Activated CD4-positive, alpha-beta memory T cell treated with anti-CD3 and anti-CD28 coated beads for 36 hours (primary cell): ENCODE results near the gene MRPL3. TPM values are rescaled to one million over a fixed set of nuclear protein-coding genes. Genes with fewer than 3 reads are reported as not detected.
"Not testable (repeated sequence)": the region's sequence is repeated elsewhere in the genome, so short reads cannot be mapped to it uniquely, and the experiment has no call there.

ENCODE experiments used
- CTCF ChIA-PET: fragments of 350-600 bp; sonication (Branson Sonifier 250); formaldehyde crosslinking; loops from one replicate; lab custom pipeline; 2021; ENCODE audit warnings: antibody characterized with exemption, inconsistent platforms; lab: Charles Lee
- POLR2A ChIA-PET: fragments of 350-600 bp; sonication (Branson Sonifier 250); formaldehyde crosslinking; loops from one replicate; lab custom pipeline; 2021; ENCODE audit warnings: antibody characterized with exemption; lab: Charles Lee
- DNase-seq: peaks from one replicate; pipeline ENCODE4 v3.0.0-alpha.2; 2020
- H3K27ac Mint-ChIP-seq: one replicate; pipeline ENCODE4 v1.8.0; 2021; ENCODE audit warnings: mixed read lengths
- H3K27me3 Mint-ChIP-seq: one replicate; pipeline ENCODE4 v1.8.0; 2021; ENCODE audit warnings: mixed read lengths
- H3K36me3 Mint-ChIP-seq: one replicate; pipeline ENCODE4 v1.8.0; 2021; ENCODE audit warnings: mixed read lengths
- H3K4me1 Mint-ChIP-seq: one replicate; pipeline ENCODE4 v1.8.0; 2021; ENCODE audit warnings: low read depth, mixed read lengths
- H3K4me3 Mint-ChIP-seq: one replicate; pipeline ENCODE4 v1.8.0; 2021; ENCODE audit warnings: mild to moderate bottlenecking, mixed read lengths
- H3K9me3 Mint-ChIP-seq: one replicate; pipeline ENCODE4 v1.8.0; 2021; ENCODE audit warnings: mixed read lengths
- intact Hi-C: fragments of 100-400 bp; cut with micrococcal nuclease; formaldehyde crosslinking; loops from one replicate; pipeline ENCODE4 v1.15.1; 2023
- total RNA-seq, 2 experiments: library from RNA; stranded (reverse); gene quantifications; one replicate each; pipeline ENCODE4 v1.2.3, GENCODE V29; 2021

MRPL3 gene
- total RNA-seq, 2 experiments from 2014 or later: 145 to 146 TPM

- H3K4me1 Mint-ChIP-seq: peaks cover 25% of the 10 kb centered on the region
- intact Hi-C loops: loop anchor here (1.0 kb wide), 1 partner anchor 11 kb away; the partner anchor contains the start of gene MRPL3
- H3K27ac Mint-ChIP-seq: no peak overlapping the region
- CTCF ChIA-PET: no interaction called here
- peaks cover 40% of the 10 kb centered on the region for H3K36me3 Mint-ChIP-seq
- no peaks in the 10 kb centered on the region for H3K27me3 Mint-ChIP-seq
- POLR2A ChIA-PET: no interaction called here
- no peak overlapping the region for H3K4me3 Mint-ChIP-seq
- no peaks in the 10 kb centered on the region for H3K9me3 Mint-ChIP-seq
- no peak for DNase-seq
Observed at GRCh38 chr3:131491775-131492174, 11.0 kb downstream of the MRPL3 start.

- Mint-ChIP-seq H3K4me3 (no peak overlapping the region), H3K9me3 (no peaks in the 10 kb centered on the region), H3K36me3 (peaks cover 39% of the 10 kb centered on the region), H3K27me3 (no peaks in the 10 kb centered on the region), H3K4me1 (peaks cover 25% of the 10 kb centered on the region), H3K27ac (no peak overlapping the region)
- intact Hi-C loops: loop anchor here (1.0 kb wide), 1 partner anchor 11 kb away; the partner anchor contains the start of gene MRPL3
- CTCF ChIA-PET: interaction anchor here (1.0 kb wide), 1 partner anchor 454 kb away, joined by 4 read pairs; no protein-coding TSS in a partner anchor
- POLR2A ChIA-PET: no interaction called here
- no peak for DNase-seq
Observed at GRCh38 chr3:131491084-131491483, 11.7 kb downstream of the MRPL3 start.

GRCh38 chr3:131486545-131486944, 16.2 kb downstream of the MRPL3 start:
- CTCF ChIA-PET, H3K27me3 Mint-ChIP-seq, H3K9me3 Mint-ChIP-seq, DNase-seq, POLR2A ChIA-PET, H3K4me3 Mint-ChIP-seq, intact Hi-C loops: not testable (repeated sequence)
- Mint-ChIP-seq H3K36me3 (peaks cover 30% of the 10 kb centered on the region), H3K27ac (peak overlapping the region; percentile 13), H3K4me1 (peaks cover 23% of the 10 kb centered on the region)

- intact Hi-C loops: no loop called here
- ChIA-PET POLR2A (interaction anchor here (0.7 kb wide), 1 partner anchor 8 kb away, joined by 3 read pairs; no protein-coding TSS in a partner anchor), CTCF (no interaction called here)
- no peaks in the 10 kb centered on the region for H3K27me3 Mint-ChIP-seq
- no peak overlapping the region for H3K27ac Mint-ChIP-seq
- peaks cover 30% of the 10 kb centered on the region for H3K36me3 Mint-ChIP-seq
- H3K9me3 Mint-ChIP-seq: no peaks in the 10 kb centered on the region
- H3K4me3 Mint-ChIP-seq: no peak overlapping the region
- DNase-seq: no peak
- H3K4me1 Mint-ChIP-seq: peaks cover 23% of the 10 kb centered on the region
Observed at GRCh38 chr3:131485119-131485518, 17.7 kb downstream of the MRPL3 start.

GRCh38 chr3:131484496-131485111, 18.2 kb downstream of the MRPL3 start:
- ChIA-PET POLR2A (interaction anchor here (0.7 kb wide), 1 partner anchor 9 kb away, joined by 3 read pairs; no protein-coding TSS in a partner anchor), CTCF (no interaction called here)
- Mint-ChIP-seq H3K4me3 (no peak overlapping the region), H3K27me3 (no peaks in the 10 kb centered on the region), H3K9me3 (no peaks in the 10 kb centered on the region), H3K27ac (no peak overlapping the region), H3K4me1 (peaks cover 23% of the 10 kb centered on the region), H3K36me3 (peaks cover 33% of the 10 kb centered on the region)
- no peak for DNase-seq
- intact Hi-C loops: no loop called here

GRCh38 chr3:131480116-131480515, 22.7 kb downstream of the MRPL3 start:
- Mint-ChIP-seq H3K4me1 (peaks cover 23% of the 10 kb centered on the region), H3K9me3 (no peaks in the 10 kb centered on the region), H3K27ac (no peak overlapping the region), H3K27me3 (no peaks in the 10 kb centered on the region), H3K36me3 (peaks cover 21% of the 10 kb centered on the region), H3K4me3 (no peak overlapping the region)
- DNase-seq: no peak
- intact Hi-C loops: no loop called here
- CTCF ChIA-PET: no interaction called here
- POLR2A ChIA-PET: no interaction called here

- H3K36me3 Mint-ChIP-seq: peaks cover 17% of the 10 kb centered on the region
- intact Hi-C loops: loop anchor here (10.0 kb wide), 1 partner anchor 93 kb away; the partner anchor contains the start of gene NUDT16
Observed at GRCh38 chr3:131477813-131478212, 25.0 kb downstream of the MRPL3 start.

GRCh38 chr3:131474115-131474514, 28.7 kb downstream of the MRPL3 start:
- POLR2A ChIA-PET: no interaction called here

More at GRCh38 chr3:131477813-131478212, 25.0 kb downstream of the MRPL3 start:
- Mint-ChIP-seq H3K4me1 (peaks cover 33% of the 10 kb centered on the region), H3K4me3 (no peak overlapping the region), H3K27ac (no peak overlapping the region), H3K9me3 (no peaks in the 10 kb centered on the region), H3K27me3 (no peaks in the 10 kb centered on the region)
- CTCF ChIA-PET: no interaction called here
- DNase-seq: no peak
- POLR2A ChIA-PET: no interaction called here

GRCh38 chr3:131470377-131470776, 32.4 kb downstream of the MRPL3 start:
- no peak for DNase-seq
- no peaks in the 10 kb centered on the region for H3K9me3 Mint-ChIP-seq
- peaks cover 33% of the 10 kb centered on the region for H3K4me1 Mint-ChIP-seq
- peak overlapping the region; percentile 55 for H3K27ac Mint-ChIP-seq
- ChIA-PET CTCF (interaction anchor here (1.6 kb wide), 1 partner anchor 88 kb away, joined by 4 read pairs; the partner anchor contains the start of gene NUDT16), POLR2A (interaction anchor here (1.0 kb wide), 1 partner anchor 31 kb away, joined by 3 read pairs; no protein-coding TSS in a partner anchor)
- no peaks in the 10 kb centered on the region for H3K27me3 Mint-ChIP-seq
- peaks cover 36% of the 10 kb centered on the region for H3K36me3 Mint-ChIP-seq
- intact Hi-C loops: loop anchor here (10.0 kb wide), 1 partner anchor 86 kb away; the partner anchor contains the start of gene NUDT16
- no peak overlapping the region for H3K4me3 Mint-ChIP-seq

More at GRCh38 chr3:131474115-131474514, 28.7 kb downstream of the MRPL3 start:
- peaks cover 32% of the 10 kb centered on the region for H3K36me3 Mint-ChIP-seq
- no peak for DNase-seq
- intact Hi-C loops: loop anchor here (10.0 kb wide), 1 partner anchor 89 kb away; the partner anchor contains the start of gene NUDT16
- CTCF ChIA-PET: no interaction called here
- no peaks in the 10 kb centered on the region for H3K27me3 Mint-ChIP-seq
- peaks cover 50% of the 10 kb centered on the region for H3K4me1 Mint-ChIP-seq
- H3K9me3 Mint-ChIP-seq: no peaks in the 10 kb centered on the region
- H3K27ac Mint-ChIP-seq: no peak overlapping the region
- H3K4me3 Mint-ChIP-seq: no peak overlapping the region

- POLR2A ChIA-PET: no interaction called here
- intact Hi-C loops: no loop called here
- peaks cover 43% of the 10 kb centered on the region for H3K36me3 Mint-ChIP-seq
- DNase-seq: no peak
- H3K27ac Mint-ChIP-seq: no peak overlapping the region
- H3K27me3 Mint-ChIP-seq: no peaks in the 10 kb centered on the region
- H3K4me3 Mint-ChIP-seq: no peak overlapping the region
- CTCF ChIA-PET: no interaction called here
- no peaks in the 10 kb centered on the region for H3K4me1 Mint-ChIP-seq
- H3K9me3 Mint-ChIP-seq: no peaks in the 10 kb centered on the region
Observed at GRCh38 chr3:131458653-131459052, 44.1 kb downstream of the MRPL3 start.

- no peaks in the 10 kb centered on the region for H3K4me1 Mint-ChIP-seq
- peaks cover 37% of the 10 kb centered on the region for H3K36me3 Mint-ChIP-seq
- DNase-seq: no peak
- ChIA-PET POLR2A (no interaction called here), CTCF (no interaction called here)
- intact Hi-C loops: no loop called here
- H3K27me3 Mint-ChIP-seq: no peaks in the 10 kb centered on the region
- no peak overlapping the region for H3K4me3 Mint-ChIP-seq
- H3K27ac Mint-ChIP-seq: no peak overlapping the region
- H3K9me3 Mint-ChIP-seq: no peaks in the 10 kb centered on the region
Observed at GRCh38 chr3:131457220-131457619, 45.6 kb downstream of the MRPL3 start.

GRCh38 chr3:131454501-131454900, 48.3 kb downstream of the MRPL3 start:
- no peak for DNase-seq
- Mint-ChIP-seq H3K36me3 (peaks cover 24% of the 10 kb centered on the region), H3K4me3 (no peak overlapping the region), H3K27ac (no peak overlapping the region), H3K9me3 (no peaks in the 10 kb centered on the region), H3K27me3 (no peaks in the 10 kb centered on the region), H3K4me1 (no peaks in the 10 kb centered on the region)
- intact Hi-C loops: no loop called here
- ChIA-PET CTCF (no interaction called here), POLR2A (no interaction called here)
